Fibroblast of pulmonary artery (primary cell): Measurements from ENCODE around the gene DPH7.
"Not testable (repeated sequence)": the region's sequence is repeated elsewhere in the genome, so short reads cannot be mapped to it uniquely, and the experiment has no call there.

Source experiments
- DNase-seq: peaks from one replicate; pipeline ENCODE4 v3.0.0-alpha.2; 2010; ENCODE audit warnings: low read depth
- H3K4me3 ChIP-seq: replicated peaks from 2 replicates; pipeline ENCODE4 v1.5.1; 2011; ENCODE audit warnings: low read depth, mild to moderate bottlenecking, control low read depth, low read length, moderate library complexity
- CTCF ChIP-seq: IDR thresholded peaks from 2 replicates; pipeline ENCODE4 v1.5.1; 2011; ENCODE audit warnings: mild to moderate bottlenecking, control low read depth, low read length, inconsistent platforms; ENCODE audit errors: missing control alignments

Gene DPH7

GRCh38 chr9:137515338-137515724 lies 63.4 kb downstream of the DPH7 start:
- H3K4me3 ChIP-seq = no peak overlapping the region
- TF ChIP-seq CTCF = no peak
- DNase-seq = no peak

- no peak overlapping the region for H3K4me3 ChIP-seq
- DNase-seq = no peak
- TF ChIP-seq CTCF = no peak
Measured at GRCh38 chr9:137514691-137515337, 63.9 kb downstream of the DPH7 start.

GRCh38 chr9:137513801-137514570 lies 64.7 kb downstream of the DPH7 start:
- not testable (repeated sequence) for DNase-seq, H3K4me3 ChIP-seq

- DNase-seq, H3K4me3 ChIP-seq: not testable (repeated sequence)
Measured at GRCh38 chr9:137513136-137513535, 65.6 kb downstream of the DPH7 start.

- no peak for DNase-seq
- TF ChIP-seq CTCF = no peak
- H3K4me3 ChIP-seq = no peak overlapping the region
Measured at GRCh38 chr9:137511758-137512463, 66.8 kb downstream of the DPH7 start.

GRCh38 chr9:137511126-137511525 lies 67.6 kb downstream of the DPH7 start:
- DNase-seq = not testable (repeated sequence)

GRCh38 chr9:137509198-137509597 lies 69.5 kb downstream of the DPH7 start:
- H3K4me3 ChIP-seq = no peak overlapping the region
- no peak for TF ChIP-seq CTCF
- no peak for DNase-seq

More at GRCh38 chr9:137511126-137511525, 67.6 kb downstream of the DPH7 start:
- H3K4me3 ChIP-seq = not testable (repeated sequence)

- DNase-seq = no peak
- no peak for TF ChIP-seq CTCF
Measured at GRCh38 chr9:137506702-137507171, 72.0 kb downstream of the DPH7 start.

More at GRCh38 chr9:137506702-137507171, 72.0 kb downstream of the DPH7 start:
- H3K4me3 ChIP-seq = no peak overlapping the region
